Muscle of back (tissue), 11 donors: ENCODE results near the gene UGGT2. TPM values are rescaled to one million over a fixed set of nuclear protein-coding genes. Genes with fewer than 3 reads are reported as not detected.
A peak's percentile ranks its signal among the peaks of the same experiment; 100 is the strongest.
"Not testable (repeated sequence)": the region's sequence is repeated elsewhere in the genome, so short reads cannot be mapped to it uniquely, and the experiment has no call there.

Experiments
- DNase-seq, 3 donors: peaks; one replicate each; pipeline versions ENCODE4 v3.0.0 to v3.0.0-alpha.2; 2013
- polyA plus RNA-seq, 10 donors: library from polyadenylated mRNA; unstranded; fragments of 120-200 nt; gene quantifications; one replicate each; pipeline ENCODE4 v1.2.1, GENCODE V29; 2013; ENCODE audit not compliant: insufficient read length in 10 of 10

The UGGT2 gene
- polyA plus RNA-seq, 10 donors, result 17.8 to 39.3 (median 22.5) TPM

DNA sequence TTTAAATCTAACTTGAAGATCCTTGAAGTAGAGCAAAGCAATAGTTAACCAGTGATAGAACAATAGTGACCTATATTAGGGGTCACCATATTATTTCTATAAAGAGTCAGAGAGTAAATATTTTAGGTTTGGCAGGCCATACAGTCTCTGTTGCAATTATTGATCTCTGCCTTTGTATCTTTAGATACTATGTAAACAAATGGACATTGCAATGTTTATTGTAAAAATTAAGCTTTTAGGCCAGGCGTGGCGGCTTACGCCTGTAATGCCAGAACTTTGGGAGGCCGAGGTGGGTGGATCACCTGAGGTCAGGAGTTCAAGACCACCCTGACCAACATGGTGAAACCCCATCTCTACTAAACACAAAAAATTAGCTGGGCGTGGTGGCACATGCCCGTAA lies 80.5 kb downstream of the UGGT2 start:
- not testable (repeated sequence) for DNase-seq

DNA sequence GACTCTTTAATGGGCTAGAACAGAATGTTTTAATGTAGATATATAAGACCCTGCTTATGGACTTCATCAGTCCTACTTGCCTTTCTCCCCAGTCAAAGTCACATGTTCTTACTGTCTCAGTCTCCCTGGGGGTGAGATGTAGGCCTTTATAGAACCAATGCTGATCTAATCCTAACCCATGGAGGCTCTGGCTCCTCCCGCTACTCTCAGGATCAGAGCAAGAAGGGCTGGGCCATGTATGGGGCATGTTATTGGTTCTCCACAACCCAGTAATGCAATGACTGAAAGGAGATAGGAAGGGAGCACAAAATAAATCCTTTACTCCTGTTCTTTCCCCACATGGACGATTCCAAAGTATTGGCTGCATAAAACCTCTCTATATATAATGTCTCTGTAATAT lies 82.3 kb downstream of the UGGT2 start:
- DNase-seq, result no peak

GRCh38 chr13:95968906-95969305 lies 84.3 kb downstream of the UGGT2 start:
- no peak for DNase-seq

GRCh38 chr13:95957331-95957730 lies 95.9 kb downstream of the UGGT2 start:
- DNase-seq, result no peak

DNA sequence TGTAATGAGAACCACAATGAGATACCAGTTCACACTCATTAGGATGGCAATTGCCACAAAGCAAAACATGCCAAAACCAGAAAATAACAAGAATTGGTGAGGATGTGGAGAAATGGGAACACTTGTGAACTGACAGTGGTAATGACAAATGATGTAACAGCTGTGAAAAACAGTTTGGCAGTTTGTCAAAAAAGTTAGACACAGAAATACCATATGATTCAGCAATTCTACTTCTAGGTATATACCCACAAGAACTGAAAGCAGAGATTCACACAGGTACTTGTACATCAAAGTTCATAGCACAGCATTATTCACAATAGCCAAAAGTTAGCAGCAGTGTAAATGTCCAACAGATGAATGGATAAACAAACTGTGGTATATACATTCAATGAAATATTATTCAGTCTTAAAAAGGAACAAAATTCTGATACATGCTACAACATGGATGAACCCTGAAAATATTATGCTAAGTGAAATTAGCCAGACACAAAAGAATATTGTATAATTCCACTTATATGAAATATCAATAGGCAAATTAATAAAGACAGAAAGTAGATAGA lies 96.5 kb downstream of the UGGT2 start:
- peak in 1 of 3 donors; percentile 6 for DNase-seq

- DNase-seq, result no peak
Measured at GRCh38 chr13:95955719-95956118, 97.5 kb downstream of the UGGT2 start.

DNA sequence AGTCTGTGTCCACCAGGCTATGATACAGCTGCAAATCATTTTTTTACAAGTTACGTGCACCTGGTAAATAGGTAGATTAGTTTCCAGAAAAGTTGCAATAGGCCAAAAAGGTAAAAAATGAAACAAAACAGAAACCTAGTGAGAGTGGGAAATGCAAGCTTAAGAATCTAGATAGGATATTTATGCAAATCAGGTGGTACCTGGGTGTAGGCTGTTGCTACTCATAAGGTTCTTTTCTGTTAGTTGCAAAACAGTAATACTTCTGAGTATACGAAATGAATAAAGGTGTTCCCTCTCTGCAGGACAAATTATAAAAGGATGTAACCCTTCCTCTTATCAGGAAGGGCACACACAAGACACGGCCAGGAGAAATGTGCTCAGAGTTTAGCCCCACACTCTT lies 97.9 kb downstream of the UGGT2 start:
- DNase-seq, result no peak

DNA sequence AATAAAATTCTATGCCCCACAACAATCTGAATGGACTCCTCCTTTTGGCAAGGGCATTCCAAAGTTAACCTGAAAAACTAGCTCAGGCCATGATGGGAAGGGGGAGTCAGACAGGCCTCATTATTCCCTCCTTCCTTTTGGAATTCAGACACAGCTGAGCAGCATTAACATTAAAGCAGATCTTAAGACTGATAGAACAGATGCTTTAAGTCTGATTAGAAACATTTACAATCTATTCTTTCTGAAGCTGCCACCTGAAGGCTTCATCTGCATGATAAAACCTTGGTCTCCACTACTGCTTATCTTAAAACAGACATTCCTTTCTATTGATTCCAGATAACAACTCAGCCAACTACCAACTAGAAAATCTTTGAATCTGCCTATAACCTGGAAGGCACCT lies 98.9 kb downstream of the UGGT2 start:
- no peak for DNase-seq

GRCh38 chr13:95950103-95950502 lies 103.1 kb downstream of the UGGT2 start:
- DNase-seq, result no peak

- no peak for DNase-seq
Measured at GRCh38 chr13:95948656-95949055, 104.5 kb downstream of the UGGT2 start.

DNA sequence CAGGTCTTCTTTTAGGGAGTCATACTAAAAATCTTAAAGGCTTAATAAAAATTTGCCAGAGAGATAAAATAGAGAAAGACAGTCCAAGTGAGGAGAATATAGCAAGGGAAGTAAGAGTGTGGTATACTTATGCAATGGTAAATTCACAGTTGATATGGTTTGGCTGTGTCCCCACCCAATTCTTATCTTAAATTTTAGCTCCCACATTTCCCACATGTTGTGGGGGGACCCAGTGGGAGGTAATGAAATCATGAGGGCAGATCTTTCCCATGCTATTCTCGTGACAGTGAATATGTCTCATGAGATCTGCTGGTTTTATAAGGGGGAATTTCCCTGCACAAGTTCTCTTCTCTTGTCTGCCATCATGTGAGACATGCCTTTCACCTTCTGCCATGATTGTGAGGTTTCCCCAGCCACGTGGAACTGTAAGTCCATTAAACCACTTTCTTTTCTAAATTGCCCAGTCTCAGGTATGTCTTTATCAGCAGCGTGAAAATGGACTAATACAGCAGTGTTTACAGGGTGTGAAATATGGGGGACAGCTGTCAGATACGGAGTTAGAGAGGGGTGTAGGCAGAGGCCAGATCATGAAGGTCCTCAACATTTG lies 115.4 kb downstream of the UGGT2 start:
- no peak for DNase-seq

GRCh38 chr13:95931300-95932025 lies 121.7 kb downstream of the UGGT2 start:
- no peak for DNase-seq

GRCh38 chr13:95929430-95929829 lies 123.8 kb downstream of the UGGT2 start:
- no peak for DNase-seq

DNA sequence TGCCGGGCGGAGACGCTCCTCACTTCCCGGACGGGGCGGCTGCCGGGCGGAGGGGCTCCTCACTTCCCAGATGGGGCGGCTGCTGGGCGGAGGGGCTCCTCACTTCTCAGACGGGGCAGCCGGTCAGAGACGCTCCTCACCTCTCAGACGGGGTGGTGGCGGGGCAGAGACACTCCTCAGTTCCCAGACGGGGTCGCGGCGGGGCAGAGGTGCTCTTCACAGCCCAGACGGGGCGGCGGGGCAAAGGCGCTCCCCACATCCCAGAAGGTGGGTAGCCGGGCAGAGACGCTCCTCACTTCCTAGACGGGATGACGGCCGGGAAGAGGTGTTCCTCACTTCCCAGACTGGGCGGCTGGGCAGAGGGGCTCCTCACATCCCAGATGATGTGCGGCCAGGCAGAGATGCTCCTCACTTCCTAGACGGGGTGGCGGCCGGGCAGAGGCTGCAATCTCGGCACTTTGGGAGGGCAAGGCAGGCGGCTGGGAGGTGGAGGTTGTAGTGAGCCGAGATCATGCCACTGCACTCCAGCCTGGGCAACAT lies 124.8 kb downstream of the UGGT2 start:
- not testable (repeated sequence) for DNase-seq

DNA sequence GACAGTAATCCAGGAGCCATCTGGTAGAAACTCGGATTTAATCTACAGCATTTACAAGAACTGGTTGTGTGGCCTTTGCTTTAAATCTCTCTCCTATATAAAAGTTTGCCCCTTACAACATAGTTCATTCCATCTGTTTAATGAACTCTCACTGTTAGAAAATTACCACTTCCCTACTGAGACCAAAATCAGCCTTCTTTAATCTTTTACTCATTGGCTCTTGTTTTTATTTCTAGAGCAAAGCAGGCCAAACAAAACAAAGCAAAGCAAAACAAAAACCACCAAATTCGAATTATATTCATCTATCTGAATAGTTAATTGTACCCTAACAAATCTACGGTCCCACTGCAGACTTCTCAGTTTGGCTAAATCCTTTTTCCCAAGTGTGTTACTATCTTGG lies 127.0 kb downstream of the UGGT2 start:
- DNase-seq, result no peak

GRCh38 chr13:95924389-95924994 lies 128.7 kb downstream of the UGGT2 start:
- peak in 1 of 3 donors; percentile 25 for DNase-seq

GRCh38 chr13:95921485-95921884 lies 131.7 kb downstream of the UGGT2 start:
- no peak for DNase-seq

DNA sequence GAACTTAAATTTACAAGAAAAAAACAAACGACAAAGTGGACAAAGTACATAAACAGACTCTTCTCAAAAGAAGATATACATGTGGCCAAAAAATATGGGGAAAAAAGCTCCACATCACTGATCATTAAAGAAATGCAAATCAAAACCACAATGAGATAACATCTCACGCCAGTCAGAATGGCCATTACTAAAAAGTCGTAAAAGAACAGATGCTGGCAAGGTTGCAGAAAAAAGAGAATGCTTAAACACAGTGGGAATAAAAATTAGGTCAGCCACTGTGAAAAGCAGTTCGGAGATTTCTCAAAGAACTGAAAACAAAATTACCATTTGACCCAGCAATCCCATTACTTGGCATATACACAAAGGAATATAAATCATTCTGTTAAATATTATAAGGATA lies 132.7 kb downstream of the UGGT2 start:
- DNase-seq, result no peak

- DNase-seq, result no peak
Measured at GRCh38 chr13:95918860-95919259, 134.3 kb downstream of the UGGT2 start.

GRCh38 chr13:95914991-95915501 lies 138.2 kb downstream of the UGGT2 start:
- no peak for DNase-seq

DNA sequence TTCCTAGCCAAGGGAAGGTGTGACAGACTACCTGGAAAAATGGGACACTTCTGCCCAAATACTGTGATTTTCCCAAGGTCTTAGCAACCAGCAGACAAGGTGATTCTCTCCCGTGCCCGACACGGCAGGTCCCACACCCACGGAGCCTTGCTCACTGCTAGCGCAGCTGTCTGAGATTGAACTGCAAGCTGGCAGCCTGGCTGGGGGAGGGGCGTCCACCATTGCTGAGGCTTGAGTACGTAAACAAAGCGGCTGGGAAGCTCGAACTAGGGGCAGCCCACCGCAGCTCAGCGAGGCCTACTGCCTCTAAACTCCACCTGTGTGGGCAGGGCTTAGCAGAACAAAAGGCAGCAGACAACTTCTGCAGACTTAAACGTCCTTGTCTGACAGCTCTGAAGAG lies 146.2 kb downstream of the UGGT2 start:
- DNase-seq, result no peak

GRCh38 chr13:95903569-95903968 lies 149.6 kb downstream of the UGGT2 start:
- no peak for DNase-seq

GRCh38 chr13:95902741-95903140 lies 150.5 kb downstream of the UGGT2 start:
- no peak for DNase-seq
